Hindlimb muscle (tissue), 1 donor: ENCODE results near the gene PARD6B. TPM values are rescaled to one million over a fixed set of nuclear protein-coding genes. Genes with fewer than 3 reads are reported as not detected.
"Not testable (repeated sequence)": the region's sequence is repeated elsewhere in the genome, so short reads cannot be mapped to it uniquely, and the experiment has no call there.

Source experiments
- DNase-seq: peaks from one replicate; pipeline ENCODE4 v3.0.0-alpha.2; 2013
- polyA plus RNA-seq: library from polyadenylated mRNA; unstranded; fragments of 120-200 nt; gene quantifications from one replicate; pipeline ENCODE4 v1.2.1, GENCODE V29; 2013; ENCODE audit not compliant: insufficient read length

PARD6B gene
- polyA plus RNA-seq, 1 donor, result 0.40 TPM

- not testable (repeated sequence) for DNase-seq
Observed at GRCh38 chr20:50703651-50704438, 27.5 kb upstream of the PARD6B start.

DNA sequence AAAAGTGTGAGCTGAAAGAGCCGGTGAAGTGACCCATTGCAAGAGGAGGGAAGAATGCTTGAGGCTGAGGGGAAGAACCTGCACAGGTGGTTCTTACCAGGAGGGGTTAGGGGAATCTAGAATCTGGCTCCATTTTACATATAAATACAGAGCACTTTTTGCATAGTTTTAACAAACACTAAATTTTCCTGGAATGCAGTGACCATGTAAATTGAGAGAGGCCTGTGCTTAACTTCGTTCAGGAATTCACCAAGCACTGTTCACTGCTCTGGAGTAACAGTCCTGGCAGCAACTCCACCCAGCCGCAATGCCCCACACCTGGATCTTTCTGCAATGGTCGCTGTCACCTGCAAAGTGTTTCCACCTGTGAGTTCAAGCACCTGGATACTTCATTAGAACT is 26.9 kb upstream of the PARD6B start:
- DNase-seq, result no peak

- no peak for DNase-seq
Observed at GRCh38 chr20:50704971-50705370, 26.4 kb upstream of the PARD6B start.

DNA sequence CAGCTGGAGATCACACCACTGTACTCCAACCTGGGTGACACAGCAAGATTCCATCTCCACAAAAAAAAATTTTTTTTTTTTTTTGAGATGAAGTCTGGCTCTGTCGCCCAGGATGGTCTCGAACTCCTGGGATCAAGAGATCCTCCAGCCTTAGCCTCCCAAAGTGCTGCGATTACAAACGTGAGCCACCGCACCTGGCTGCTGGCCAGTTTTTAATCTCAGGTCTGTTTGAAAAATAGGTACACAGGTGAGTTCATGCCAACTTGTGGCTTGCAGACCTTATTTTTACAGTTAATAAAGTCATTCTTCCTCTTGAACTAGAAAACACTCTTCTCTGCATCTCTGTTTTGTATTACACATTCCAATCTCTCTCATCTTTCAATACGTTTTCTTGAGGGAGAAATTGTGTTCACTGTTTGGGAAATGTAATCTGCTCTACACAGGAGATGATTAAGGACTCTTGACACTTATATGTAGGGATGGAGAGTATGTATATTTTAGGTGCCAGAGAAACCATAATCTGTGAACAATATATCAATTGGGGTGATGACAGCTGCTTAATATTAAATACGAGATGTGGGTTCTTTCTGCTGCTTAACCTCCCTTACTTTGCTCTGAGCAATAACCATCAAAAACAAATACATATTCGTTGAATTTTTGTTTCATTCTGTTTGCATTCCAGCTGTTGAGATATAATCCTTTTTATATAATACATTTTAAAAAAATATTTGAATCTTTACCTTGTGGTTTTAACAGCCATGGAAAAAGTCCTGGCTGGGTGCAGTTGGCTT is 22.3 kb upstream of the PARD6B start:
- DNase-seq, result peak; percentile 36

DNA sequence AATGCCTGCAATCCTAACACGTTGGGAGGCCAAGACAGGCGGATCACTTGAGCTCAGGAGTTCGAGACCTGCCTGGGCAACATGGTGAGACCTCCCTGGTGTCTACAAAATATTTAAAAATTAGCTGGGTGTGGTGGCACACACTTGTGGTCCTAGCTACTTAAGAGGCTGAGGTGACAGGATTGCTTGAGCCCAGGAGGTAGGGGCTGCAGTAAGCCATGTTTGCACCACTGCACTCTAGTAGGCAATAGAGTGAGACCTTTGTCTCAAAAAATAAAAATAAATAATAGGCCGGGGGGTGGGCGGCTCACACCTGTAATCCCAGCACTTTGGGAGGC is 21.8 kb upstream of the PARD6B start:
- no peak for DNase-seq

DNA sequence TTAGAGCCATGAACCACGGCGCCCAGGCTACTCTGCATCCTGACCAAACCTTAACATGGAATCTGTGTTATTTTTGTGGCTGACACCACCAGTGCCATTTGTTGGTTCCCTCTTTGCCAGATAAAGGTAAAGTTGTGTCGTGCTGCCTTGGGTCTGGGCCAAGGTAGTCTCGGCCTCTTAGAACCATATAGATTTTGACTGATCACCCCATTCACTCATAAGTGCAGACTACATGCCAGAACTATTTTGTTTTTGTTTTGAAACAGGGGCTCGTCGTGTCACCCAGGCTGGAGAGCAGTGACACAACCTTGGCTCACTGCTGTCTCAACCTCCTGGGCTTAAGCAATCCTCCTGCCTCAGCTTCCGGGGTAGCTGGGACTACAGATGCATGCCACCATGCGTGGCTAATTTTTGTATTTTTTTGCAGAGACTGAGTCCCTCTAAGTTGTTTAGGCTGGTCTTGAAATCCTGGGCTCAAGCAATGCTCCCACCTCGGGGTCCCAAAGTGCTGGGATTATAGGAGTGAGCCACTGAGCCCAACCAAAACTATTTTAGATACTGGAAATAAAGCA is 20.8 kb upstream of the PARD6B start:
- DNase-seq, result no peak

- DNase-seq, result no peak
Observed at GRCh38 chr20:50711113-50711825, 20.1 kb upstream of the PARD6B start.

GRCh38 chr20:50712771-50713656 is 18.4 kb upstream of the PARD6B start:
- no peak for DNase-seq

DNA sequence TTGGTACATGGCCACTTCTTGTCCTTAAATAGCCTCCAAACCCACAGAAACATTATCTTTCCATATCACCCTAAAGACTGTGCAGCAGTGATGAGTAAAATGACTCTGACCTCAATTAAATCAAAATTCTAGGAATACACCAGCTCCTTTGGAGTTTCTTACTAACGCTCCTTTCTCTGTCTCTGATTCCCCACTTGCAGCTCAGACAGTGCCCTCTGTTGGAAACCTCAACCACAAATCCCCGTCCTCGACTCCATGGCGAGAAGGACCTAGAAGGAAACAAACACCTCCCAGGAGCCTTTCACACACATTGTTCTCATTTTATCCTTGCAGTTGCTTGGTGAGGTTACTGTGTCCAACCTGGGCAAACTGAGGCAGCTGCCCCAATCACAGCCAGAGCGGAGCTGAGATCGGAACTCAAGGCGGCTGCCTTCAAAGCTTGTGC is 17.7 kb upstream of the PARD6B start:
- DNase-seq, result no peak

- not testable (repeated sequence) for DNase-seq
Observed at GRCh38 chr20:50714426-50714825, 17.0 kb upstream of the PARD6B start.

- DNase-seq, result no peak
Observed at GRCh38 chr20:50715694-50716093, 15.7 kb upstream of the PARD6B start.

DNA sequence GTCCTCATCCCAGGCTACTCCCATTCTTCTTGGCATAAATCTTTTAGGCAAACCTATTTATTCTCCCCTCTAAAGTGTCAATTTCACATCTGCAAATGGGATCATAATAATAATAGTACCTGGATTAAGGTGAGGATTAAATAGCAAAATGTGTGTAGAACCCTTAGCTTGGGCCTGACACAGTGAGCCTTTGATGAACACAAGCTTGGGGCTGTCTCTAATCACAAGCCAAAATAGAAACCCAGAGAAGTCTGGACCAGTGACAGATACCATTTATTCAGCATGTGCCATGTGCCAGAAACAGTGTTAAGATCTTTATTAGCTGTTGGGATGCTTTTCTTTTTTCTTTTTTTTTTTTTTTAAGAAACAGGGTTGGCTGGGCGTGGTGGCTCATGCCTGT is 14.9 kb upstream of the PARD6B start:
- DNase-seq, result no peak

DNA sequence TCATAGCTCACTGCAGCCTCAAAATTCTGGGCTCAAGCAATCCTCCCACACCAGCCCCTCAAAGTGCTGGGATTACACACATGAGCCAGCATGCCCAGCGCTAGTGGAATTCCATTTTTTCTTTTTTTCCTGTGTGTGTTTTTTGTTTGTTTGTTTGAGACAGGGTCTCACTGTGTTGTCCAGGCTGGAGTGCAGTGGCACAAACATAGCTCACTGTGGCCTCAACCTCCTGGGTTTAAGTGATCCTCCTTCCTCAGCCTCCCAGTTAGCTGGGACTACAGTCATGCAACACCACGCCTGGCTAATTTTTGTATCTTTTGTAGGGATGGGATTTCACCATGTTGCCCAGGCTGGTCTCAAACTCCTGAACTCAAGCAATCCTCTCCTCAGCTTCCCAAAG is 14.1 kb upstream of the PARD6B start:
- no peak for DNase-seq

DNA sequence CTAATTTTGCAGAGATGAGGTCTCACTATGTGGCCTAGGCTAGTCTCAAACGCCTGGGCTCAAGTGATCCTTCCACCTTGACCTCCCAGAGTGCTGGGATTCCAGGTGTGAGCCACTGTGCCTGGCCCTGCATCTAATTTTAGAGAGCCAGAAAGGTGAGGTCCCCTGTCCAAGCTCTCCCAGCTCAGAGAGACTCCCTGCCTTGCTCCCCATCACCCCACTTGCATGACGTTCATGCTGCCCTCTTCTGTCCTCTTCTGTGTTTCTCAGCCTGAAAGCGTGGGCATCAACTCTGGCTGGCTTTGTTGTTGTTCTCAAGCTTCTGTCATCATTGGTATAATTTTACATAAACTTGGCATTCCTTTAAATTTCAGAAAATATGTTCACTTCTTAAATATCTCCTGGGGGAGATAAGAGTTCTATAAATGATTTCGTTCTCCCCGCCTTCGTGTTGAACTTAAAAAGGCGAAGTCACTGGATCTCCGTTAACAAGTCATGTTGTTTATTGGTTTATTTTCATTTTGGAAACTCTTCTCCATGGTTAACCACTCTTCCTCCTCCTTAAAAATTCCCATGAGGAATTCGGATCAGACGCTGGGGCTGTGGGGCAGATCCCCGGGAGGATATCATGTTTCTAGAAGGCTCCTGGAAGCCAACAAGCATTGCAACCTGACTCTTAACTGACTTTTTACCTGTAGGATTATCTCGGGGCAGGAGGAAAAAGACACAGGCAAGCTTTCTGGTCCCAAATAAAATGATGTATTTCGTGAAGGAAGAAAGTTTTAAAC is 13.2 kb upstream of the PARD6B start:
- no peak for DNase-seq

DNA sequence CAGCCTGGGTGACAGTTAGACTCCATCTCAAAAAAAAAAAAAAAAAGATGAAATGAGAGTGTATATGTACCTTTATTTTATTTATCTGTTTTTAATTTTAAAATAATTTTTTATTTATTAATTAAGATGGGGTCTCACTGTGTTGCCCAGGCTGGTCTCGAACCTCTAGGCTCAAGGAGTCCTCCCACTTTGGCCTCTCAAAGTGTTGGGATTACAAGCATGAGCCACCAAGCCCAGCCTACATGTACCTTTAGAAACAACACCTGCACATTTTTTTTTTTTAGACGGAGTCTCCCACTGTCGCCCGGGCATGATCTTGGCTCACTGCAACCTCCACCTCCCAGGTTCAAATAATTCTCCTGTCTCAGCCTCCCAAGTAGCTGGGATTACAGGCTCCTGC is 12.1 kb upstream of the PARD6B start:
- DNase-seq, result no peak

DNA sequence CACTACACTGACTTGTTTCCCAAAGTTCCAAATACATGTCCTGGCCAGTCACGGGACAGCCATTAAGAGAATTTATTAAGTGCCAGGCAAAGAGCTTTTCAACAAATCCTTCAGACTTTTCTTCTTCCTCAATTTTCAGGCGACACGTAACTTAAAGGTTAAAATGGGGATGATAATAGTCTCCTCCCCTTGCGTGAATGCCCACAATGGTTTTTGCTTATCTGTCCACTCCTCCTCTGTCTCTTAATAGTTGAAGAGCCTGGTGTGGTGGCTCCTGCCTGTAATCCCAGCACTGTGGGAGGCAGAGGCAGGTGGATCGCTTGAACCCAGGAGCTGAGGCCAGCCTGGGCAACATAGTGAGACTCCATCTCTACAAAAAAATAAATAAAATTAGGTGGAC is 11.4 kb upstream of the PARD6B start:
- DNase-seq, result no peak

- no peak for DNase-seq
Observed at GRCh38 chr20:50720582-50720981, 10.8 kb upstream of the PARD6B start.

- no peak for DNase-seq
Observed at GRCh38 chr20:50721881-50722281, 9.5 kb upstream of the PARD6B start.

DNA sequence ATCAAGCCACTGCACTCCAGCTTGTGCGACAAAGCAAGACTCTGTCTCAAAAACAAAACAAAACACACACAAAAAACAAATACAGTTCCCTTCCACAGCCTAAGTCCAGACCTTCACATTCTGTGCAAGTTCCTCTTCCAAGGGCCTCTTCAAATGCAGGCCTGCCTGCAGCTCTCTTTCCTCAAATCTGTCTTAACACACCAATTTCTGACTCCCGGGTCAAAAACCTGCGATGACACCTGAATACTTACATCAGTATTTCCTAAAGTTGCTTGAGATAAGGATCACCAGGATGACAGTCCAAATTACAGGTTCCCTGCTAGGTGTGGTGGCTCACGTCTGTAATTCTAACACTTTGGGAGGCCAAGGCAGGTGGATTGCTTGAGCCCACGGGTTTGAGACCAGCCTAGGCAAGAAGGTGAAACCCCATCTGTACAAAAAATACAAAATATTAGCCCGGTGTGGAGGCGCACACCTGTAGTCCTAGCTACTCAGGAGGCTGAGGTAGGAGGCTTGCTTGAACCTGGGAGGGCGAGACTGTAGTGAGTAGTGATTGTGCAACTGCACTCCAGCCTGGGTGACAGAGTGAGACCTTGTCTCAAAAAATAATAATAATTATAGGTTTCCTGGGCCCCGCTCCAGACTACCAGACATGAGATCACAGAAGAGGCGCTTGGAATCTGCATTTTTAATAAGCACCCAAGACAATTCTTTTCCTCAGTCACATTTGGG is 8.8 kb upstream of the PARD6B start:
- no peak for DNase-seq

- DNase-seq, result no peak
Observed at GRCh38 chr20:50723672-50724071, 7.7 kb upstream of the PARD6B start.
